ENCODE measurements around the gene NEDD4L. TPM values are rescaled to one million over a fixed set of nuclear protein-coding genes. Genes with fewer than 3 reads are reported as not detected.

NEDD4L gene
- polyA plus RNA-seq, 6 donors from 2014 or later: 3.2 to 5.8 (median 3.5) TPM

- H3K36me3 Mint-ChIP-seq: peaks cover 0 to 7% of the 10 kb centered on the region in 2 donors
- DNase-seq (no peak), ATAC-seq (ENCODE audit: low read depth in 2 of 2) (no peak)
- H3K4me3 Mint-ChIP-seq: no peak overlapping the region
- peaks cover 0 to 9% (median 0%) of the 10 kb centered on the region in 3 donors for H3K27me3 Mint-ChIP-seq
- H3K27ac Mint-ChIP-seq: no peak overlapping the region
- no peaks in the 10 kb centered on the region for H3K4me1 Mint-ChIP-seq
- no peaks in the 10 kb centered on the region for H3K9me3 Mint-ChIP-seq
Measured at GRCh38 chr18:58201733-58202730, 158.0 kb downstream of the NEDD4L start.

- ATAC-seq (ENCODE audit: low read depth in 2 of 2) (no peak), DNase-seq (no peak)
- H3K27me3 Mint-ChIP-seq: peaks cover 0 to 15% (median 0%) of the 10 kb centered on the region in 3 donors
- no peak overlapping the region for H3K27ac Mint-ChIP-seq
- no peak overlapping the region for H3K4me3 Mint-ChIP-seq
- H3K36me3 Mint-ChIP-seq: peaks cover 0 to 15% of the 10 kb centered on the region in 2 donors
- no peaks in the 10 kb centered on the region for H3K9me3 Mint-ChIP-seq
- H3K4me1 Mint-ChIP-seq: no peaks in the 10 kb centered on the region
Measured at GRCh38 chr18:58204776-58205442, 160.9 kb downstream of the NEDD4L start.

- H3K9me3 Mint-ChIP-seq: no peaks in the 10 kb centered on the region
- no peak overlapping the region for H3K4me3 Mint-ChIP-seq
- peaks cover 0 to 20% (median 0%) of the 10 kb centered on the region in 3 donors for H3K27me3 Mint-ChIP-seq
- no peak overlapping the region for H3K27ac Mint-ChIP-seq
- DNase-seq: no peak
- H3K36me3 Mint-ChIP-seq: peaks cover 0 to 15% of the 10 kb centered on the region in 2 donors
- H3K4me1 Mint-ChIP-seq: no peaks in the 10 kb centered on the region
- no peak for ATAC-seq (ENCODE audit: low read depth in 2 of 2)
Measured at GRCh38 chr18:58205443-58206160, 161.6 kb downstream of the NEDD4L start.

GRCh38 chr18:58207520-58208152 is 163.6 kb downstream of the NEDD4L start:
- no peak for ATAC-seq (ENCODE audit: low read depth in 2 of 2)
- no peak for DNase-seq
- Mint-ChIP-seq H3K36me3 (peaks cover 0 to 15% of the 10 kb centered on the region in 2 donors), H3K27me3 (peaks cover 0 to 20% (median 0%) of the 10 kb centered on the region in 3 donors), H3K27ac (no peak overlapping the region), H3K9me3 (no peaks in the 10 kb centered on the region), H3K4me1 (no peaks in the 10 kb centered on the region), H3K4me3 (no peak overlapping the region)

GRCh38 chr18:58208207-58208932 is 164.3 kb downstream of the NEDD4L start:
- Mint-ChIP-seq H3K4me1 (peaks cover 3 to 5% (median 4%) of the 10 kb centered on the region in 3 donors), H3K9me3 (no peaks in the 10 kb centered on the region), H3K36me3 (peaks cover 0 to 15% of the 10 kb centered on the region in 2 donors), H3K4me3 (no peak overlapping the region), H3K27me3 (peaks cover 0 to 24% (median 5%) of the 10 kb centered on the region in 3 donors), H3K27ac (no peak overlapping the region)
- no peak for DNase-seq
- no peak for ATAC-seq (ENCODE audit: low read depth in 2 of 2)

GRCh38 chr18:58209326-58209725 is 165.3 kb downstream of the NEDD4L start:
- Mint-ChIP-seq H3K4me1 (peaks cover 11 to 14% (median 12%) of the 10 kb centered on the region in 3 donors), H3K9me3 (no peaks in the 10 kb centered on the region), H3K27ac (no peak overlapping the region), H3K4me3 (no peak overlapping the region), H3K27me3 (peaks cover 0 to 34% (median 7%) of the 10 kb centered on the region in 3 donors), H3K36me3 (peaks cover 0 to 15% of the 10 kb centered on the region in 2 donors)
- no peak for ATAC-seq (ENCODE audit: low read depth in 2 of 2)
- DNase-seq: no peak

- H3K4me3 Mint-ChIP-seq: no peak overlapping the region
- peaks cover 7 to 42% (median 9%) of the 10 kb centered on the region in 3 donors for H3K27me3 Mint-ChIP-seq
- H3K36me3 Mint-ChIP-seq: peaks cover 0 to 10% of the 10 kb centered on the region in 2 donors
- peaks cover 13 to 23% (median 22%) of the 10 kb centered on the region in 3 donors for H3K4me1 Mint-ChIP-seq
- no peaks in the 10 kb centered on the region for H3K9me3 Mint-ChIP-seq
- DNase-seq: no peak
- H3K27ac Mint-ChIP-seq: no peak overlapping the region
- no peak for ATAC-seq (ENCODE audit: low read depth in 2 of 2)
Measured at GRCh38 chr18:58211510-58211909, 167.5 kb downstream of the NEDD4L start.

- ATAC-seq (ENCODE audit: low read depth in 2 of 2) (peak; percentile 67 to 84), DNase-seq (no peak)
- Mint-ChIP-seq H3K27ac (no peak overlapping the region), H3K9me3 (no peaks in the 10 kb centered on the region), H3K4me1 (peaks cover 13 to 25% (median 23%) of the 10 kb centered on the region in 3 donors), H3K27me3 (peaks cover 7 to 45% (median 14%) of the 10 kb centered on the region in 3 donors), H3K36me3 (peaks cover 0 to 8% of the 10 kb centered on the region in 2 donors), H3K4me3 (no peak overlapping the region)
Measured at GRCh38 chr18:58212274-58212673, 168.2 kb downstream of the NEDD4L start.

- no peak overlapping the region for H3K4me3 Mint-ChIP-seq
Measured at GRCh38 chr18:58213440-58213839, 169.4 kb downstream of the NEDD4L start.

GRCh38 chr18:58215011-58215410 is 171.0 kb downstream of the NEDD4L start:
- H3K27me3 Mint-ChIP-seq: peaks cover 7 to 37% (median 14%) of the 10 kb centered on the region in 3 donors
- peak overlapping the region in 1 of 6 donors; percentile 8 for H3K27ac Mint-ChIP-seq
- no peak for DNase-seq
- peaks cover 13 to 25% (median 23%) of the 10 kb centered on the region in 3 donors for H3K4me1 Mint-ChIP-seq
- peaks cover 0 to 2% (median 0%) of the 10 kb centered on the region in 7 donors for H3K9me3 Mint-ChIP-seq
- H3K4me3 Mint-ChIP-seq: no peak overlapping the region
- no peak for ATAC-seq (ENCODE audit: low read depth in 2 of 2)
- H3K36me3 Mint-ChIP-seq: no peaks in the 10 kb centered on the region

More at GRCh38 chr18:58213440-58213839, 169.4 kb downstream of the NEDD4L start:
- Mint-ChIP-seq H3K9me3 (no peaks in the 10 kb centered on the region), H3K27me3 (peaks cover 7 to 45% (median 14%) of the 10 kb centered on the region in 3 donors), H3K27ac (no peak overlapping the region), H3K36me3 (peaks cover 0 to 8% of the 10 kb centered on the region in 2 donors), H3K4me1 (peaks cover 13 to 25% (median 23%) of the 10 kb centered on the region in 3 donors)
- ATAC-seq (ENCODE audit: low read depth in 2 of 2): no peak
- DNase-seq: no peak

GRCh38 chr18:58216071-58216481 is 172.1 kb downstream of the NEDD4L start:
- DNase-seq: no peak
- Mint-ChIP-seq H3K4me1 (peaks cover 13 to 25% (median 23%) of the 10 kb centered on the region in 3 donors), H3K27ac (no peak overlapping the region), H3K9me3 (peaks cover 0 to 2% (median 0%) of the 10 kb centered on the region in 7 donors), H3K4me3 (no peak overlapping the region), H3K27me3 (peaks cover 7 to 34% (median 14%) of the 10 kb centered on the region in 3 donors), H3K36me3 (no peaks in the 10 kb centered on the region)
- no peak for ATAC-seq (ENCODE audit: low read depth in 2 of 2)

GRCh38 chr18:58217052-58217451 is 173.0 kb downstream of the NEDD4L start:
- no peak overlapping the region for H3K4me3 Mint-ChIP-seq
- DNase-seq (no peak), ATAC-seq (ENCODE audit: low read depth in 2 of 2) (no peak)
- H3K36me3 Mint-ChIP-seq: no peaks in the 10 kb centered on the region
- H3K27me3 Mint-ChIP-seq: peaks cover 7 to 34% (median 14%) of the 10 kb centered on the region in 3 donors
- no peak overlapping the region for H3K27ac Mint-ChIP-seq
- H3K4me1 Mint-ChIP-seq: peaks cover 13 to 25% (median 23%) of the 10 kb centered on the region in 3 donors
- H3K9me3 Mint-ChIP-seq: peaks cover 0 to 2% (median 0%) of the 10 kb centered on the region in 7 donors

All from naive B cell (primary cell).